Cardiac muscle cell (in vitro differentiated cells and primary cell): Measurements from ENCODE around the gene ZNF629. TPM values are rescaled to one million over a fixed set of nuclear protein-coding genes. Genes with fewer than 3 reads are reported as not detected.

ENCODE experiments used
- DNase-seq, 2 donors: peaks; one replicate each; pipeline versions ENCODE4 v3.0.0 to v3.0.0-alpha.2; 2010 to 2017; ENCODE audit warnings: low read depth in 1 of 2, low spot score in 1 of 2
- H3K27ac ChIP-seq: fragments of 200-600 bp; sonication (generic); 2 replicates; pipeline ENCODE4 v1.5.1; 2016
- H3K27me3 ChIP-seq: fragments of 200-600 bp; sonication (generic); 2 replicates; pipeline ENCODE4 v1.6.0; 2016; ENCODE audit warnings: control low read depth
- H3K36me3 ChIP-seq: fragments of 200-600 bp; sonication (generic); 2 replicates; pipeline ENCODE4 v1.5.1; 2016; ENCODE audit warnings: control low read depth
- H3K4me1 ChIP-seq: fragments of 200-600 bp; sonication (generic); 2 replicates; pipeline ENCODE4 v1.8.1; 2017; ENCODE audit warnings: low read depth, mild to moderate bottlenecking, mixed run types
- H3K4me3 ChIP-seq: fragments of 200-600 bp; sonication (generic); 2 replicates; pipeline ENCODE4 v1.5.1; 2016; ENCODE audit warnings: mild to moderate bottlenecking
- H3K9me3 ChIP-seq: fragments of 200-600 bp; sonication (generic); 2 replicates; pipeline ENCODE4 v1.5.1; 2017; ENCODE audit warnings: low read depth, mild to moderate bottlenecking, control low read depth
- CTCF ChIP-seq: IDR thresholded peaks from 2 replicates; pipeline ENCODE4 v1.5.1; 2012; ENCODE audit warnings: low read depth, mild to moderate bottlenecking, low read length
- polyA plus RNA-seq: library from polyadenylated mRNA; unstranded; fragments of >200 nt; fragmentation: Nextera tagmentation; extraction: Ambion mirVana; gene quantifications from 2 replicates; pipeline ENCODE4 v1.2.1, GENCODE V29; 2016
- total RNA-seq: library from RNA; depleted of rRNA; stranded (reverse); fragments of >200 nt; gene quantifications from 2 replicates; pipeline ENCODE4 v1.2.3, GENCODE V29; 2016

The ZNF629 gene
- total and polyA plus RNA-seq, 2 experiments from 2014 or later = 20.1 to 50.9 TPM

- peak overlapping the region; percentile 92 for H3K4me3 ChIP-seq
- H3K9me3 ChIP-seq = no peaks in the 10 kb centered on the region
- no peaks in the 10 kb centered on the region for H3K27me3 ChIP-seq
- peaks cover 46% of the 10 kb centered on the region for H3K36me3 ChIP-seq
- peak overlapping the region; percentile 90 for H3K27ac ChIP-seq
- no peak for TF ChIP-seq CTCF
- DNase-seq = no peak
- H3K4me1 ChIP-seq = peaks cover 5% of the 10 kb centered on the region
Observed at GRCh38 chr16:30762991-30763725, 23.8 kb downstream of the ZNF629 start.

- Histone ChIP-seq H3K27ac (peak within 1 kb of the TSS; percentile 90), H3K36me3 (peaks cover 41% of the 10 kb centered on the region), H3K4me3 (peak within 1 kb of the TSS; percentile 92), H3K27me3 (no peaks in the 10 kb centered on the region), H3K9me3 (no peaks in the 10 kb centered on the region), H3K4me1 (peaks cover 5% of the 10 kb centered on the region)
- TF ChIP-seq CTCF = no peak
- DNase-seq = peak; percentile 97 to 98
Observed at GRCh38 chr16:30761928-30762902, 24.8 kb downstream of the ZNF629 start, which contains the start of the genes CFAP119 and RNF40. Gene CFAP119 (minus strand): TSS chr16:30762062. CDS start chr16:30761748, 314 bp downstream. Gene RNF40 (plus strand): TSS chr16:30762322. CDS start chr16:30762546, 224 bp downstream.

- Histone ChIP-seq H3K27me3 (no peaks in the 10 kb centered on the region), H3K27ac (peak overlapping the region; percentile 49), H3K9me3 (no peaks in the 10 kb centered on the region), H3K4me3 (peak overlapping the region; percentile 92), H3K4me1 (peaks cover 5% of the 10 kb centered on the region), H3K36me3 (peaks cover 35% of the 10 kb centered on the region)
- TF ChIP-seq CTCF = no peak
- peak; percentile 30 to 70 for DNase-seq
Observed at GRCh38 chr16:30761427-30761927, 25.5 kb downstream of the ZNF629 start.

- Histone ChIP-seq H3K9me3 (no peaks in the 10 kb centered on the region), H3K4me1 (peaks cover 5% of the 10 kb centered on the region), H3K27ac (no peak overlapping the region), H3K36me3 (peaks cover 28% of the 10 kb centered on the region), H3K27me3 (no peaks in the 10 kb centered on the region), H3K4me3 (peak overlapping the region; percentile 92)
- TF ChIP-seq CTCF = no peak
- no peak for DNase-seq
Observed at GRCh38 chr16:30760577-30761426, 26.2 kb downstream of the ZNF629 start.
